ENCODE measurements around the gene RPS6KL1.

DNA sequence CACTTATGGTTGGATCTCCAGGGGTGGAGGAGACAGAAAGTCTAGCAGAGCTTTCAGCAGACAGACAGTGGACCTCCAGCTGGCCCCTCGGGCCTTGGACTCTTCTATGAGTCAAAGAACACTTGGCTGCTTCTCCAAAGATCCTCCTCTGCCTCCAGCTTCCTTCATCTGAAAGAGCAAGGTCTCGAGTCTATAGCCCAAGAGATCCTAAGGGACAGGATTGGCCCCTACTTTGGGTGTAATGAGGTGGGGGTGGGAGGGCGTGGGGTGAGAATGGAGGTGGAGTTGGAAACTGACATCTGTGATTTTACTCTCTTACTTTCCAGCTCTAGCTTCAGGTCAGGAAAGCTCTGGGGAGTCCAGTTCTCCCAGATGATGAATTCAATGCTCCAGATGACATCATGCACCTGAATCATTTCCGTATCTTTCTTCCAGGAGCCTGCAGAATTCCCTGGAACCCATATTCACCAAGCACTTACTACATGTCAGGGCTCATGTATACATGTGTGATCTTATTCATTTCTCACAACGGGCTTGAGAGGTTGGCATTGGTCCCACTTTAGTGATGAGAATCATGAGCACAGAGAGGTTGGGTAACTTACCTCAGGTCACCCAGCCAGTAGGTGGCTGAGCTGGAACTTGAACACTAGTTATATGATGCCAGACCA lies 42.6 kb upstream of the RPS6KL1 start:
- TF ChIP-seq ZNF384 (IDR thresholded peaks at IDR 0.05) (no peak), ELF4 (IDR thresholded peaks at IDR 0.05) (no peak), FOXA1 (IDR thresholded peaks at IDR 0.05) (no peak), TARDBP (IDR thresholded peaks at IDR 0.05) (no peak), ARNT (IDR thresholded peaks at IDR 0.05) (no peak), SP1 (IDR thresholded peaks at IDR 0.05) (no peak), HDGF (IDR thresholded peaks at IDR 0.05; ENCODE audit: borderline replicate concordance) (no peak)
